ENCODE results near the gene TRIM3.

DNA sequence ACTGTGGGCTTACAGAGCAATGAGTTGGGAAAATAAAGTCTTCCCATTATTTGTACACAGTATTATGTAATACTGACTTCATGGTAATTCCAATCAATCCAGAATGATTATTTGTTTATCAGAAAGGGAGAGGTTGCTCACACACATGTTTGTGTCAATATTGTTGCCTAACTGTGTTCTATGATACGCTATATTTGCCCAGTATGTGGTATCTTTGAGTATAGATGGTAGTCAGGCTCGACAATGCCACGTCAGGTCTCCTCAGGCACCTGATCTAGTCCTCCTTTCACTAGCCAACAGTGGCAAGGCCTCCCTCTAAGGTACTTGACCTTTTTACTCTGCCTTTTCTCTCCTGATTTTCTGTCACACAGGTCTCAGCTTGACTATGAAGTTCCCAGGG, 28.6 kb upstream of the TRIM3 start:
- TF ChIP-seq, protein P1, sequence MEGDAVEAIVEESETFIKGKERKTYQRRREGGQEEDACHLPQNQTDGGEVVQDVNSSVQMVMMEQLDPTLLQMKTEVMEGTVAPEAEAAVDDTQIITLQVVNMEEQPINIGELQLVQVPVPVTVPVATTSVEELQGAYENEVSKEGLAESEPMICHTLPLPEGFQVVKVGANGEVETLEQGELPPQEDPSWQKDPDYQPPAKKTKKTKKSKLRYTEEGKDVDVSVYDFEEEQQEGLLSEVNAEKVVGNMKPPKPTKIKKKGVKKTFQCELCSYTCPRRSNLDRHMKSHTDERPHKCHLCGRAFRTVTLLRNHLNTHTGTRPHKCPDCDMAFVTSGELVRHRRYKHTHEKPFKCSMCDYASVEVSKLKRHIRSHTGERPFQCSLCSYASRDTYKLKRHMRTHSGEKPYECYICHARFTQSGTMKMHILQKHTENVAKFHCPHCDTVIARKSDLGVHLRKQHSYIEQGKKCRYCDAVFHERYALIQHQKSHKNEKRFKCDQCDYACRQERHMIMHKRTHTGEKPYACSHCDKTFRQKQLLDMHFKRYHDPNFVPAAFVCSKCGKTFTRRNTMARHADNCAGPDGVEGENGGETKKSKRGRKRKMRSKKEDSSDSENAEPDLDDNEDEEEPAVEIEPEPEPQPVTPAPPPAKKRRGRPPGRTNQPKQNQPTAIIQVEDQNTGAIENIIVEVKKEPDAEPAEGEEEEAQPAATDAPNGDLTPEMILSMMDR (IDR thresholded peaks at IDR 0.05 in 4 of 5, conservative IDR thresholded peaks at IDR 0.05 in 1 of 5): no peak
- no peak for TF ChIP-seq POLR2A (IDR thresholded peaks at IDR 0.05)
